Tibial artery (tissue), 4 donors: ENCODE data around the gene OTOG.

Experiments used
- DNase-seq, 2 donors: peaks; one replicate each; pipeline ENCODE4 v3.0.0-alpha.2; 2019
- H3K27ac ChIP-seq, 2 donors: fragments of 200-600 bp; sonication (generic) in 1 of 2; 1 replicate in 1 of 2; 2 replicates in 1 of 2; pipeline ENCODE4 v1.5.1; 2018 to 2019; ENCODE audit warnings: mild to moderate bottlenecking in 1 of 2
- H3K27me3 ChIP-seq, 2 donors: fragments of 200-600 bp; sonication (generic) in 1 of 2; one replicate each; pipeline versions ENCODE4 v1.5.1 to v1.6.0; 2016 to 2019
- H3K36me3 ChIP-seq, 3 donors: fragments of 200-600 bp; sonication (generic) in 2 of 3; one replicate each; pipeline ENCODE4 v1.5.1; 2016 to 2019; ENCODE audit warnings: mild to moderate bottlenecking in 2 of 3
- H3K4me1 ChIP-seq, 4 donors: fragments of 200-600 bp; sonication (generic) in 2 of 4; 1 replicate in 3 of 4; 2 replicates in 1 of 4; pipeline ENCODE4 v1.5.1; 2016 to 2019
- H3K4me3 ChIP-seq, 2 donors: fragments of 200-600 bp; sonication (generic) in 1 of 2; 1 replicate in 1 of 2; 2 replicates in 1 of 2; pipeline ENCODE4 v1.5.1; 2018 to 2019; ENCODE audit warnings: mild to moderate bottlenecking in 2 of 2
- H3K9me3 ChIP-seq, 3 donors: fragments of 200-600 bp; sonication (generic) in 1 of 3; one replicate each; pipeline ENCODE4 v1.5.1; 2016 to 2019
- CTCF ChIP-seq, 2 experiments: fragments of 200-600 bp in 1 of 2; fragments of 450-650 bp in 1 of 2; IDR thresholded peaks; one replicate each; pipeline ENCODE4 v1.5.1; 2017 to 2019; ENCODE audit warnings: antibody characterized with exemption in 2 of 2, mild to moderate bottlenecking in 1 of 2, moderate library complexity in 1 of 2
- intact Hi-C: fragments of 100-400 bp; cut with DNase I; formaldehyde crosslinking; loops from one replicate; pipeline ENCODE4 v1.15.0; 2023; ENCODE audit warnings: low total_unique reads

Gene OTOG

DNA sequence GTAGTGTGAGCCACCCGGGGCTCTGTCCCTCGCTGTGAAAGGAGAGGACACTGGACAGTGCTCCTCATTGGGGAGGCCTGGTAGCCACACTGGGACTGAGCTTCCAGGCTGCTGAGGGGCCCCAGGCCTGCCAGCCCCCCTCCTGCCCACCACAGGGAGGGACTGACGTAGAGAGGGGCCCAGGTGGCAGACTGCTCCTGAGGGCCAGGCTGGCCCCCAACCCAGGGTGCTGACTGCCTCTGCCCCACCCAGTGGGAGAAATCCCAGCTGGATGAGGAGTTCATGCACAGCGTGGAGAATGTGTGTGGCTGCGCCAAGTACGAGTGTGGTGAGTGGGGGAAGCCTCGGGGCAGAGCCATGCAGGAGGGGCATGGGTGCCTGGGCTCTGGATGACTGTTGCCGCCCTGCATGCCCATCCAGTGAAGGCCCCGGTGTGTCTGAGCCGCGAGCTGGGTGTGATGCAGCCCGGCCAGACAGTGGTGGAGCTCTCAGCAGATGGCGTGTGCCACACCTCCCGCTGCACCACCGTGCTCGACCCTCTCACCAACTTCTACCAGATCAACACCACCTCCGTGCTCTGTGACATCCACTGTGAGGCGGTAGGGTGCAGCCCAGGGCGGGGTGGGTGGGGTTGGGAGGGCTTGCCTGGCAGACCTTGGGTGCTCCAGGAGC is 93.6 kb downstream of the OTOG start:
- no peak for DNase-seq
- TF ChIP-seq CTCF (IDR thresholded peaks at IDR 0.05), result no peak

GRCh38 chr11:17641792-17642350 is 94.8 kb downstream of the OTOG start:
- Histone ChIP-seq H3K36me3 (no peaks in the 10 kb centered on the region), H3K27ac (no peak overlapping the region), H3K27me3 (peaks cover 0 to 4% of the 10 kb centered on the region in 2 donors), H3K4me3 (no peak overlapping the region), H3K9me3 (no peaks in the 10 kb centered on the region), H3K4me1 (no peaks in the 10 kb centered on the region)
- TF ChIP-seq CTCF (IDR thresholded peaks at IDR 0.05), result no peak
- no peak for DNase-seq
- intact Hi-C loops, result no loop called here

More for the DNA sequence above, 93.6 kb downstream of the OTOG start:
- intact Hi-C loops, result no loop called here
- Histone ChIP-seq H3K9me3 (no peaks in the 10 kb centered on the region), H3K27ac (no peak overlapping the region), H3K4me3 (no peak overlapping the region), H3K27me3 (peaks cover 0 to 5% of the 10 kb centered on the region in 2 donors), H3K4me1 (no peaks in the 10 kb centered on the region), H3K36me3 (no peaks in the 10 kb centered on the region)

DNA sequence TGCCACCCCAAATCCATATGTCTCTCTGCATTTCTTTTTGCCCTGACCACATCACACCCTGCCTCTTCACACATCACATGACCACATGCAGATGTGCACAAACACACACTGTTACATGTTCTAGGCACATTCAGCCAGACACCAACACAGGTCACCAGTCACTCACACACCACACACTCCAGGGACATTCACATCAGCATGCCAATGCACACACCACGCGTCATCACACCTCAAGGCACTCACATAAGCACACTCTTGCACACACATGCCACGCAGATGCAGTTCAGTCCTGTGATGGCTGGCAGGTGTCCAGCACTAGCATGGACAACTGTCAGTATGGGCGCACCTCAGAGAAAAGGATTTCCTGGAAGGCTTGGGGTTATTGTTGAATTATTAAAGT is 95.3 kb downstream of the OTOG start:
- no peak overlapping the region for H3K27ac ChIP-seq
- no peaks in the 10 kb centered on the region for H3K4me1 ChIP-seq
- intact Hi-C loops, result no loop called here
- no peaks in the 10 kb centered on the region for H3K36me3 ChIP-seq
- no peak for TF ChIP-seq CTCF (IDR thresholded peaks at IDR 0.05)
- DNase-seq, result no peak
- peaks cover 0 to 4% of the 10 kb centered on the region in 2 donors for H3K27me3 ChIP-seq
- no peaks in the 10 kb centered on the region for H3K9me3 ChIP-seq
- H3K4me3 ChIP-seq, result no peak overlapping the region

DNA sequence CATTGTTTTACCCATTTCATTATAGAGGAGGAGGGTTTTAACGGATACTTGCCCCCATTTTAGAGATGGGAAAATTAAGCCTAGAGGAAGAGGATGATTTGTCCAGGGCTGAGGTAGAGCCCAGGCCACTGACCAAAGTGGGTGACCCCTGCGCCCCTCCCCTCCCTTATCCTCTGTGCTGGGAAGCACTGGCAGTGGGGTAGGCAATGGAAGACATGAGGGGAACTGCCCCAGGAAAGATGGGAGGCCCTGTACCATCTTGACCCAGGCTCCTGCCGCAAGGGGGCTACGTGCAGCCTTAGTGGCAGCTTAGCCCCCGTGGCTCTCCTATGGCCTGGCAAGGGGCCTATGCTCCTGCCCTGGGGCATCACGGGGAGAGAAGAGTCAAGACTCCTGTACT is 95.9 kb downstream of the OTOG start:
- TF ChIP-seq CTCF (IDR thresholded peaks at IDR 0.05), result no peak
- Histone ChIP-seq H3K9me3 (no peaks in the 10 kb centered on the region), H3K36me3 (no peaks in the 10 kb centered on the region), H3K27ac (no peak overlapping the region), H3K27me3 (peaks cover 0 to 4% of the 10 kb centered on the region in 2 donors), H3K4me1 (no peaks in the 10 kb centered on the region), H3K4me3 (no peak overlapping the region)
- intact Hi-C loops, result no loop called here
- DNase-seq, result no peak

GRCh38 chr11:17643506-17644405 is 96.7 kb downstream of the OTOG start:
- no peaks in the 10 kb centered on the region for H3K4me1 ChIP-seq
- no peak overlapping the region for H3K27ac ChIP-seq
- no peak for TF ChIP-seq CTCF (IDR thresholded peaks at IDR 0.05)
- no peaks in the 10 kb centered on the region for H3K9me3 ChIP-seq
- intact Hi-C loops, result no loop called here
- H3K4me3 ChIP-seq, result no peak overlapping the region
- peaks cover 0 to 4% of the 10 kb centered on the region in 2 donors for H3K27me3 ChIP-seq
- no peaks in the 10 kb centered on the region for H3K36me3 ChIP-seq
- no peak for DNase-seq
